ENCODE data around the gene GNE. TPM values are rescaled to one million over a fixed set of nuclear protein-coding genes. Genes with fewer than 3 reads are reported as not detected.

Gene GNE
- total and polyA plus RNA-seq, 2 of the 13 experiments (the other 11 are each of a cell fraction or from before 2014, with no cell fraction given) = 16.1 to 24.1 TPM

- no peak for TF ChIP-seq PHF21A (CRISPR knock-in tag; IDR thresholded peaks at IDR 0.05)
- TF ChIP-seq CENPX (CRISPR knock-in tag; IDR thresholded peaks at IDR 0.05) = no peak
- TF ChIP-seq MIER3 (CRISPR knock-in tag; IDR thresholded peaks at IDR 0.05; ENCODE audit: borderline replicate concordance) = 0 out of 2 replicates have a peak, but pooled peaks have one; percentile 44
- TF ChIP-seq BHLHE40 (IDR thresholded peaks at IDR 0.05; ENCODE audit: low read length) = no peak
- peak; percentile 66 for TF ChIP-seq ZMYM3 (CRISPR knock-in tag; IDR thresholded peaks at IDR 0.05)
- no peak for TF ChIP-seq ZNF660 (CRISPR knock-in tag; IDR thresholded peaks at IDR 0.05; ENCODE audit: borderline replicate concordance, low read depth)
- no peak for TF ChIP-seq ZFP36 (IDR thresholded peaks at IDR 0.05; ENCODE audit: borderline replicate concordance, low read depth, low read length, partially characterized antibody)
- no peak for TF ChIP-seq REL (CRISPR knock-in tag; conservative IDR thresholded peaks at IDR 0.05)
- 0 out of 2 replicates have a peak, but pooled peaks have one; percentile 34 for TF ChIP-seq BORCS8-MEF2B (CRISPR knock-in tag; IDR thresholded peaks at IDR 0.05)
- no peak for TF ChIP-seq KAT7 (CRISPR knock-in tag; IDR thresholded peaks at IDR 0.05; ENCODE audit: borderline replicate concordance)
- TF ChIP-seq ZNF451 (CRISPR knock-in tag; IDR thresholded peaks at IDR 0.05) = no peak
- no peak for TF ChIP-seq ZNF607 (CRISPR knock-in tag; IDR thresholded peaks at IDR 0.05; ENCODE audit: borderline replicate concordance)
- no peak for TF ChIP-seq AGO1 (IDR thresholded peaks at IDR 0.05; ENCODE audit: low read depth, low read length, poor library complexity, severe bottlenecking)
- TF ChIP-seq ARID3A (IDR thresholded peaks at IDR 0.05; ENCODE audit: low read depth, low read length) = no peak
- TF ChIP-seq ZNF317 (CRISPR knock-in tag; IDR thresholded peaks at IDR 0.05) = no peak
- TF ChIP-seq KAT8 (CRISPR knock-in tag; IDR thresholded peaks at IDR 0.05) = no peak
- TF ChIP-seq ZNF205 (CRISPR knock-in tag; IDR thresholded peaks at IDR 0.05) = peak; percentile 27; the same call in 1 of the 2 replicates
- TF ChIP-seq ZNF574 (CRISPR knock-in tag; IDR thresholded peaks at IDR 0.05) = no peak
- no peak for TF ChIP-seq BRCA1 (CRISPR knock-in tag; IDR thresholded peaks at IDR 0.05)
- TF ChIP-seq ZNF136 (CRISPR knock-in tag; IDR thresholded peaks at IDR 0.05; ENCODE audit: low read depth) = no peak
- no peak for TF ChIP-seq ZNF10 (CRISPR knock-in tag; IDR thresholded peaks at IDR 0.05; ENCODE audit: borderline replicate concordance, low read depth)
- TF ChIP-seq ZNF619 (CRISPR knock-in tag; IDR thresholded peaks at IDR 0.05) = no peak
- TF ChIP-seq HNF4G (IDR thresholded peaks at IDR 0.05; ENCODE audit: borderline replicate concordance, low read depth, low read length) = no peak
- no peak for TF ChIP-seq HNF4G (CRISPR knock-in tag; IDR thresholded peaks at IDR 0.05; ENCODE audit: borderline replicate concordance, low read depth)
- no peak for TF ChIP-seq ZNF101 (CRISPR knock-in tag; IDR thresholded peaks at IDR 0.05; ENCODE audit: borderline replicate concordance, low read depth)
Measured at GRCh38 chr9:36166168-36166927, 91.9 kb downstream of the GNE start (continued).
